ENCODE results near the gene NPS.

Gene NPS

GRCh38 chr10:127576051-127576450 is 26.9 kb downstream of the NPS start:
- DNase-seq (ENCODE audit: low read depth): no peak
- TF ChIP-seq CTCF (conservative IDR thresholded peaks at IDR 0.05; ENCODE audit: control insufficient read depth, insufficient read depth, low read depth, low read length): no peak
- H3K4me3 ChIP-seq (ENCODE audit: control insufficient read depth, low read depth, low read length): no peak overlapping the region

- TF ChIP-seq CTCF (conservative IDR thresholded peaks at IDR 0.05; ENCODE audit: control insufficient read depth, insufficient read depth, low read depth, low read length): no peak
- peak; percentile 1 for DNase-seq (ENCODE audit: low read depth)
- no peak overlapping the region for H3K4me3 ChIP-seq (ENCODE audit: control insufficient read depth, low read depth, low read length)
These were observed 27.6 kb downstream of the NPS start for GRCh38 chr10:127576740-127577161.

- peak; percentile 19 for DNase-seq (ENCODE audit: low read depth)
- no peak overlapping the region for H3K4me3 ChIP-seq (ENCODE audit: control insufficient read depth, low read depth, low read length)
- peak; percentile 6 for TF ChIP-seq CTCF (conservative IDR thresholded peaks at IDR 0.05; ENCODE audit: control insufficient read depth, insufficient read depth, low read depth, low read length)
These were observed 28.5 kb downstream of the NPS start for GRCh38 chr10:127577376-127578258.

- TF ChIP-seq CTCF (conservative IDR thresholded peaks at IDR 0.05; ENCODE audit: control insufficient read depth, insufficient read depth, low read depth, low read length): no peak
- no peak for DNase-seq (ENCODE audit: low read depth)
- no peak overlapping the region for H3K4me3 ChIP-seq (ENCODE audit: control insufficient read depth, low read depth, low read length)
These were observed 29.3 kb downstream of the NPS start for GRCh38 chr10:127578259-127578960.

GRCh38 chr10:127578961-127579305 is 29.8 kb downstream of the NPS start:
- H3K4me3 ChIP-seq (ENCODE audit: control insufficient read depth, low read depth, low read length): no peak overlapping the region
- no peak for TF ChIP-seq CTCF (conservative IDR thresholded peaks at IDR 0.05; ENCODE audit: control insufficient read depth, insufficient read depth, low read depth, low read length)
- DNase-seq (ENCODE audit: low read depth): no peak

- no peak for DNase-seq (ENCODE audit: low read depth)
- TF ChIP-seq CTCF (conservative IDR thresholded peaks at IDR 0.05; ENCODE audit: control insufficient read depth, insufficient read depth, low read depth, low read length): no peak
- H3K4me3 ChIP-seq (ENCODE audit: control insufficient read depth, low read depth, low read length): no peak overlapping the region
These were observed 30.5 kb downstream of the NPS start for GRCh38 chr10:127579640-127580039.

All from fibroblast of mammary gland (primary cell).